Loucy (cell line): ENCODE measurements around the gene RIPK4.

Experiments
- H2AFZ ChIP-seq: fragments of 200-600 bp; sonication (generic); 2 replicates; pipeline ENCODE4 v1.6.0; 2016; ENCODE audit warnings: antibody characterized with exemption, mild to moderate bottlenecking, low read length, moderate library complexity
- H3F3A ChIP-seq: fragments of 200-600 bp; 2 replicates; pipeline ENCODE4 v1.6.0; 2016; ENCODE audit warnings: antibody characterized with exemption, low read depth, mild to moderate bottlenecking
- H3K27me3 ChIP-seq: fragments of 200-600 bp; sonication (generic); 2 replicates; pipeline ENCODE4 v1.6.1; 2014; ENCODE audit warnings: low read length, mild to moderate bottlenecking; ENCODE audit not compliant: insufficient read depth, poor library complexity, severe bottlenecking
- H3K36me3 ChIP-seq: fragments of 200-600 bp; sonication (generic); 2 replicates; pipeline ENCODE4 v1.6.1; 2016; ENCODE audit warnings: low read length; ENCODE audit not compliant: insufficient read depth
- H3K4me1 ChIP-seq: fragments of 200-600 bp; sonication (generic); 2 replicates; pipeline ENCODE4 v1.5.1; 2014; ENCODE audit warnings: low read length, mild to moderate bottlenecking; ENCODE audit not compliant: insufficient read depth, poor library complexity, severe bottlenecking
- H3K4me2 ChIP-seq: fragments of 200-600 bp; sonication (generic); 2 replicates; pipeline ENCODE4 v1.6.0; 2014; ENCODE audit warnings: antibody characterized with exemption, low read length, low read depth, mild to moderate bottlenecking; ENCODE audit not compliant: poor library complexity, severe bottlenecking
- H3K4me3 ChIP-seq: fragments of 200-600 bp; sonication (generic); 2 replicates; pipeline ENCODE4 v1.5.1; 2014; ENCODE audit warnings: low read length, mild to moderate bottlenecking, mixed read lengths; ENCODE audit not compliant: poor library complexity, severe bottlenecking
- H3K79me2 ChIP-seq: fragments of 200-600 bp; sonication (generic); 2 replicates; pipeline ENCODE4 v1.6.1; 2014; ENCODE audit warnings: low read length; ENCODE audit not compliant: insufficient read depth
- H3K9ac ChIP-seq: fragments of 200-600 bp; sonication (generic); 2 replicates; pipeline ENCODE4 v1.6.0; 2014; ENCODE audit warnings: mild to moderate bottlenecking, low read depth, low read length, moderate library complexity; ENCODE audit not compliant: poor library complexity, severe bottlenecking
- H3K9me2 ChIP-seq: fragments of 200-600 bp; sonication (generic); replicated peaks from 2 replicates; pipeline ENCODE4 v1.6.1; 2016; ENCODE audit warnings: low read depth, low read length, mixed read lengths
- H3K9me3 ChIP-seq: fragments of 200-600 bp; sonication (generic); 2 replicates; pipeline ENCODE4 v1.6.1; 2014; ENCODE audit warnings: mild to moderate bottlenecking, antibody characterized with exemption, low read length, low read depth; ENCODE audit not compliant: insufficient read depth
- H4K20me1 ChIP-seq: fragments of 200-600 bp; sonication (generic); 2 replicates; pipeline ENCODE4 v1.6.0; 2014; ENCODE audit warnings: antibody characterized with exemption, low read length, mild to moderate bottlenecking; ENCODE audit not compliant: insufficient read depth, poor library complexity, severe bottlenecking
- EZH2phosphoT487 ChIP-seq: fragments of 200-600 bp; IDR thresholded peaks from 2 replicates; pipeline ENCODE4 v1.6.1; 2018; ENCODE audit warnings: antibody characterized with exemption, mild to moderate bottlenecking, moderate library complexity, borderline replicate concordance
- TF ChIP-seq, protein P1 (sequence below): fragments of 200-600 bp; sonication (generic); conservative IDR thresholded peaks from 2 replicates; pipeline ENCODE4 v1.5.1; 2014; ENCODE audit warnings: mild to moderate bottlenecking, antibody characterized with exemption, low read length

RIPK4 gene

DNA sequence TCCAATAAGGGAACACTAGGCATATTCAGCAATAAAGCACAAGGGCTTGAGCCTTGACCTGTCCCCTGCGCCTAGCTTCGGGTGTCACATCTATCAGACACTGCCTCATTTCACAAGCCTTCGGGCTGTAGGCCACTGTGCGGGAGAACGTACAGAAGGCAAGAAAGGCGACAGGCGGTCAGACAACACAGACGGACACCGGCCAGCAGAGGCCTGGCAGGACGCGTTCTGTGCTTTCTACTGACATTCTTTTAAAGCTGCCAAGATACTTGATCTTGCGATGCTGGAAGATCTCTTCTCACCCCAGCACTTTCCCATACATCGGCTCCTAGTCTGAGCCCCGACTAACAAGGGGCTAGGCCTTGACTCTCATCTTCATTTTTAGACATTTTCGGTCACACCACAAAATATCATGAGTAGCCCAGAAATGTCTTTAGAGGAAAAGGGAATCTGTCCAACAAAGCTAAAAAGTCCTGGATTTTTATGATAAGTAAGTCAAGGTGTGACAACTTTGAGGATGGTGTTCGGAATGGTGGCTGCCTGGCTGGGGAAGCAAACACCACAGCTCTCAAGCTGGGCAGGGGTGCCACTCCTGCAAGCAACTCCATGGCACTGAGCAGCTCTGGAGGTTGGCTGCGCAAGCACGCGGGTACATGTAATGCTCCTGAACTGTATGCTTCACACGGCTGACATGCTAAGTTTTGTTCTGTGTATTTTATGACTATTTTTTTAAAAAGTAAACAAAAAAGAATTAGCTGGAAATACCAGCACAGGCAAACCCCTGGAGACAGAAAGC lies 18.7 kb downstream of the RIPK4 start:
- H3F3A ChIP-seq = no peaks in the 10 kb centered on the region
- H3K4me2 ChIP-seq = no peak overlapping the region
- TF ChIP-seq, protein P1, sequence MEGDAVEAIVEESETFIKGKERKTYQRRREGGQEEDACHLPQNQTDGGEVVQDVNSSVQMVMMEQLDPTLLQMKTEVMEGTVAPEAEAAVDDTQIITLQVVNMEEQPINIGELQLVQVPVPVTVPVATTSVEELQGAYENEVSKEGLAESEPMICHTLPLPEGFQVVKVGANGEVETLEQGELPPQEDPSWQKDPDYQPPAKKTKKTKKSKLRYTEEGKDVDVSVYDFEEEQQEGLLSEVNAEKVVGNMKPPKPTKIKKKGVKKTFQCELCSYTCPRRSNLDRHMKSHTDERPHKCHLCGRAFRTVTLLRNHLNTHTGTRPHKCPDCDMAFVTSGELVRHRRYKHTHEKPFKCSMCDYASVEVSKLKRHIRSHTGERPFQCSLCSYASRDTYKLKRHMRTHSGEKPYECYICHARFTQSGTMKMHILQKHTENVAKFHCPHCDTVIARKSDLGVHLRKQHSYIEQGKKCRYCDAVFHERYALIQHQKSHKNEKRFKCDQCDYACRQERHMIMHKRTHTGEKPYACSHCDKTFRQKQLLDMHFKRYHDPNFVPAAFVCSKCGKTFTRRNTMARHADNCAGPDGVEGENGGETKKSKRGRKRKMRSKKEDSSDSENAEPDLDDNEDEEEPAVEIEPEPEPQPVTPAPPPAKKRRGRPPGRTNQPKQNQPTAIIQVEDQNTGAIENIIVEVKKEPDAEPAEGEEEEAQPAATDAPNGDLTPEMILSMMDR = no peak
- TF ChIP-seq EZH2phosphoT487 = no peak
- H3K9ac ChIP-seq = no peak overlapping the region
- H2AFZ ChIP-seq = no peak overlapping the region
- no peaks in the 10 kb centered on the region for H3K9me3 ChIP-seq
- H3K79me2 ChIP-seq = no peaks in the 10 kb centered on the region
- no peaks in the 10 kb centered on the region for H3K27me3 ChIP-seq
- H4K20me1 ChIP-seq = no peaks in the 10 kb centered on the region
- H3K4me3 ChIP-seq = no peak overlapping the region
- no peaks in the 10 kb centered on the region for H3K9me2 ChIP-seq
- peaks cover 13% of the 10 kb centered on the region for H3K4me1 ChIP-seq
- no peaks in the 10 kb centered on the region for H3K36me3 ChIP-seq

DNA sequence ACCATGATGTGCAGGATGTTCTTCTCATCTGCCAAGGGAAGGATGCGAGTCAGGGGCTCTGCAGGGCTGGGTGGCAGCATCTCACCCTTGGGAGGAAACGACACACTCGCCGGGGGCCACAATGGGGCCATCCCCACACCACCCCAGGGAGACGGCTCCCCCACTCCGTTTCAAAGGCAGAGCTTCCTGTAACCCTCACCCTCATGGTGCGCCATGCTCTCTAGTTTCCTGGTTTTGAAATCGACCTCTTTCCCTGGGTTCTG lies 20.2 kb downstream of the RIPK4 start:
- no peaks in the 10 kb centered on the region for H3K27me3 ChIP-seq
- H3K9me3 ChIP-seq = no peaks in the 10 kb centered on the region
- no peaks in the 10 kb centered on the region for H3K79me2 ChIP-seq
- no peak overlapping the region for H3K9ac ChIP-seq
- TF ChIP-seq EZH2phosphoT487 = no peak
- TF ChIP-seq, protein P1 = no peak
- no peak overlapping the region for H2AFZ ChIP-seq
- H3K36me3 ChIP-seq = no peaks in the 10 kb centered on the region
- no peaks in the 10 kb centered on the region for H3F3A ChIP-seq
- H3K9me2 ChIP-seq = no peaks in the 10 kb centered on the region
- no peak overlapping the region for H3K4me3 ChIP-seq
- no peaks in the 10 kb centered on the region for H4K20me1 ChIP-seq
- no peak overlapping the region for H3K4me2 ChIP-seq
- peaks cover 2% of the 10 kb centered on the region for H3K4me1 ChIP-seq

DNA sequence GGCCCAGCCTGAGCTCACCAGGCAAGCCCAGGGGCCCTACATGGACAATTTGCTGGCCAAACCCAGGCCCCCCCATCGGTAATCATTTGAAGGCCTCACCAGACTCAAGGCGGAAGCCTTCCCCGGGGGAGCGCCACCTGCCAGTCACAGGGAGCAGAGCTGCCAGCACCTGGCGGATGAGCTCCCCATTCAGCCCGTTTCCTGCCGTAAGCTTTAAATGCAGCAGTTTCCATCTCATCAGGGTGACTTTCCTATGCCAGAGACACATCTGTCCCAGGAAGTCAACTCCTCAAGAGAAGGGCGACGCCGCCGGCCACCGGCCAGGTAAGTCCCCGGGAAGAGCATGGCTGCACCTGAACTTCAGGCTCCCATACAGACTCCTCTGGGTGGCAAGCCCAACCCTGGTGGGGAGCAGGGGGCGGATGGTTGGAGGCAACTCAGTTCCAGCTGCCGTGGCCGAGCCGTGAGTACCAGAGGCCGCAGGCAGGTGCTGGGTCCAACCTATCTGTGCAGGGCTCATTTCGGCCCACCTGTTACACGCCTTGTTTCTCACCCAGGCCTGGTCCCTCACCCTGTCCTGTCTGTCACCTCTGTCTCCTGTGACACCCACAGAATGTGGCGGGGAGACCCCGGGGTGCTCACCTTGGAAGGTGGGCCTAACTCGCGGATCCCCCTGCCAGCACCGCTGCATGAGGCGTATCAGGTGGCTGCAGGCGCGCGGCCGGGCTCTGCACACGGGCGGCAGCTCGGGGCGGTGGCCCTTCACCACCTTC lies 20.7 kb downstream of the RIPK4 start:
- no peak overlapping the region for H3K4me3 ChIP-seq
- H4K20me1 ChIP-seq = no peaks in the 10 kb centered on the region
- no peak for TF ChIP-seq EZH2phosphoT487
- TF ChIP-seq, protein P1 = 0 out of 2 replicates have a peak, but pooled peaks have one; percentile 16
- H3K4me2 ChIP-seq = no peak overlapping the region
- H2AFZ ChIP-seq = no peak overlapping the region
- H3K36me3 ChIP-seq = no peaks in the 10 kb centered on the region
- H3F3A ChIP-seq = no peaks in the 10 kb centered on the region
- no peaks in the 10 kb centered on the region for H3K79me2 ChIP-seq
- H3K9ac ChIP-seq = no peak overlapping the region
- no peaks in the 10 kb centered on the region for H3K9me3 ChIP-seq
- H3K4me1 ChIP-seq = peaks cover 2% of the 10 kb centered on the region
- no peaks in the 10 kb centered on the region for H3K27me3 ChIP-seq
- no peaks in the 10 kb centered on the region for H3K9me2 ChIP-seq
